GM10847 (cell line): Measurements from ENCODE around the gene MYLIP.

ENCODE experiments used
- POLR2A ChIP-seq: IDR thresholded peaks from 2 replicates; pipeline ENCODE4 v1.6.1; 2011; ENCODE audit not compliant: insufficient read length; ENCODE audit errors: extremely low read depth

MYLIP gene

GRCh38 chr6:16128759-16129622 lies at the start of gene MYLIP:
Gene MYLIP (plus strand): TSS chr6:16129086. CDS start chr6:16129323, 237 bp downstream.
- peak; percentile 100 for TF ChIP-seq POLR2A

DNA sequence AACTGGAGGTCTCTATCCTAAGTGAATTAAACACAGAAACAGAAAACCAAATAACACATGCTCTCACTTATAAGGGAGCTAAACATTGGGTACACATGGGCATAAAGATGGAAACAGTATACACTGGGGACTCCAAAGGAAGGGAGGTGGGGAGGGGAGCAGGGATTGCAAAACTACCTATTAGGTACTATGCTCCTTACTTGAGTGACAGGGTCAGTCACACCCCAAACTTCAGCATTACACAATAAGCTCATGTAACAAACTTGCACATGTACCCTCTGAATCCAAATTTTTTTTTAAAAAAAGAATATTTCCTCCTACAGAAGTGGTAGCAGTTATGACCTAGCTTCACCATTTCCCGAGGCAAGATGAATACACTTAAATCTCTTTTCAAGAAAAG lies 49.5 kb upstream of the MYLIP start:
- TF ChIP-seq POLR2A, result no peak

DNA sequence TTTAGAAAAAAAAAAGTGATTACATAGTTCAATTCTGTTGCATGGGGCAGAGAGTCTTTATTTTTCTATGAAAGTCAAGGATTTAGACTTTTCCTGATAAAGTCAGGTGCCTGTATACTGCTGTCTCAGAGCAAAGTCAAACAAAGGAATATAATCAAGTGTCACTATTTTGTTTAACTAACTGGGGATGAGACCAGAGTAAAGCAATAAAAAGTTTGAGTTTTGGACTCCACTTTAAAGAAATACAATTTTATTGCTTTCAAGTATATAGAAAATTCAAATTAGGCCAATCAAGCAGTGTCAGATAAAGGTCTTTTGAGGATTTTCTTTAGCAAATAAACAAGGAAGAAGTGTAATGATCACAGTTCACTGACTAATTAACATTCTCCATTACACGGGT lies 48.7 kb upstream of the MYLIP start:
- TF ChIP-seq POLR2A, result no peak

DNA sequence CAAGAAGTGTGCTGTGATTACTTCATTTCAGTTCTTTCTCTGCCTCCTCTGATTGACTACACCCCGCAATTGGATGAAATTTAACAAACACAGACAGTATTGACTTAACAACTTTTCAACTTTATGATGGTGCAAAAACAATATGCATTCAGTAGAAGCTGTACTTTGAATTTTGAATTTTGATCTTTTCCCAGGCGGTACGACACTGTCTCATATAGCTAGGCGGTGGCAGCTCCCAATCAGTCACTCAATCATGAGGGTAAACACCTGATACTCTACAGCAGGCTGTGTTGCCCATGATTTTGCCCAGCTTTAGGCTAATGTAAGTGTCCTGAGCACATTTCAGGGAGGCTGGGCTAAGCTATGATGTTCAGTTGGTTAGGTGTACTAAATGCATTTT lies 47.6 kb upstream of the MYLIP start:
- no peak for TF ChIP-seq POLR2A

DNA sequence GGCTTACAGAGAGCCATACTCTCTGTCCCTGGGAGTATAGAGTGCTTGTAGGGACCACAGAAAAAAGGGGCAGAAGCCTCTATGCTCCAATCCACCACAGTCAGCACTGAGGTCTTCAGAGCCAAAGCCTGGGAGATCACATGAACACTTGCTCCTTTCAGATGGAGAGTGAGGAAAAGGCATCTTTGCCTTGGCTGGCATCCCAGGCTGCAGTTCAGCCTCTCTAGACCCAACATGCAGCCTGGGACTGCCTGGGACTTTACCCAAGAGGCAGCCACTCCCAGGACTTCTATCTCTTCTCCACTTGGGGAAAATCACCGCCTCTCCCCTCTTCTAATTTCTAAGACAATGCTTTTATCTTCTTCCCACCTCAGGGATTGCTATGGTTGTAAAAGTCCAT lies 46.5 kb upstream of the MYLIP start:
- TF ChIP-seq POLR2A, result no peak

GRCh38 chr6:16086965-16087364 lies 41.9 kb upstream of the MYLIP start:
- no peak for TF ChIP-seq POLR2A

- no peak for TF ChIP-seq POLR2A
Measured at GRCh38 chr6:16087386-16087785, 41.5 kb upstream of the MYLIP start.

- TF ChIP-seq POLR2A, result no peak
Measured at GRCh38 chr6:16088409-16088808, 40.5 kb upstream of the MYLIP start.

DNA sequence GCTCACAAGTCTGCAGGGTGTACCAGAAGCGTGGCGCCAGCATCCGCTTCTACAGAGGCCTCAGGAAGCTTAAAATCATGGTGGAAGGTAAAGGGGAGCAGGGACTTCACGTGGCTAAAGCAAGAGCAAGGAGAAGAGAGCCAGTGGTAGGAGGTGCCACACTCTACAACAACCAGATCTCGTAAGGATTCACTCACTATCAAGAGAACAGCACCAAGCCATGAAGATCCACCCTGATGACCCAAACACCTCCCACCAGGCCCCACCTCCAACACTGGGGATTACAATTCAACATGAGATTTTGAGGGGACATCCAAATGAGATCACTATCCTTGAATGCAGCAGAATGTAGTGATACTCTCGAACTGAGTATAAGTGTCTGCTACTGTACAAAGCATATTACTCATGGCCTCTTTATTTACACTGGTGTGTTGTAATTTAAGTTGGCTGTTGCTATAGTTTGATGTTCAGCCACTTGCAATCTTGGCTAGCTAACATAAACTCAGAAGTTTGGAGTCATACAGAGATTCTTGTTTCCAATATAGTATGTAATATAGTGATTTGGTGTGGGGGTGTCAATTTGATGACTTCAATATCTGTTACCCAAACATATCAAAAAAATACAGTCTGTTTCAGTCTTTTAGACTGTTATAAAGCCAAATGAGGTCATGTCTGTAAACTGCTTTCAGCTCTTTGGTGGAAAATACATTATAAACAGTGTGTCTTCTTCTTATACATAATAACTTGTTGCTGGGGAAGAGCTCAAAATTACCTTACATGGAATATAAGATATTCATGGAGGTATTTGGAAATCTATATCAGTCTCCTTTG lies 39.4 kb upstream of the MYLIP start:
- TF ChIP-seq POLR2A, result no peak

DNA sequence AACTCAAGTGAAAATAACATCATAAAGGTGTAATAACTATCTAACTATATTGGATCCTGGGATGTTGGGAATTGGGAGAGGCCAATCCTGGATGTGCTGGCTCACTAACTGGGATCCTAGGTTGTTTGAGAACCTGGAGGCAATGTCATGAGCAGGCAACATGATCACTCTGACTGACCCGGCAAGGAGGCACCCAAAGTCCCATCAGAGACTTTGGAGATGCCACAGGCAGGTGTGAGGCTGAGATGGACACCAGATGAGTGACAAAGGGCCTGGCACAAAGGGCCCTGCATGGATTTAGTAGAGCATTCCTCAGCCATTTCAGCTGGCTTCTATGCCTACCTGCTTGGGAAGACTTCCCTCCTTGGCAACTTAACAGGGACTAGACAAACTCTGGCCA lies 38.4 kb upstream of the MYLIP start:
- no peak for TF ChIP-seq POLR2A

DNA sequence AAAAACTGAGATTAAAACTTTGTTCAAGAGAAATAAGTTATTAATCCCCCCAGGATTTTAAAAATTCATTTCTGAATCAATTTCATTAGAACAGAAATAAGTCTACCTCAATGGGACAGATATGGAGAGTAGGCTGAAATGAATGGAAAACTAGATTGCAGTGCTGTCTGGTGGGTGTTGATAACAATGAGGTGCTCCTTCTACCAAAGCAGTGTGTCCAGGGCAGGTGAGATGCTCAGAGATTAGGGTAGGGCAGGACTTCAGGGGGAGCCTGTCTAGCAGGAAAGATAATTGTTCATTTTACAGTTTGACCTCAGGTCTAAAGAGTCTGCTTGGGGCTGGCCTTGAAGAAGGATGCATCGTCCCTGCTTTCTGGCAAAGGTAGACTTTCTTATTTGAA lies 38.0 kb upstream of the MYLIP start:
- TF ChIP-seq POLR2A, result no peak

DNA sequence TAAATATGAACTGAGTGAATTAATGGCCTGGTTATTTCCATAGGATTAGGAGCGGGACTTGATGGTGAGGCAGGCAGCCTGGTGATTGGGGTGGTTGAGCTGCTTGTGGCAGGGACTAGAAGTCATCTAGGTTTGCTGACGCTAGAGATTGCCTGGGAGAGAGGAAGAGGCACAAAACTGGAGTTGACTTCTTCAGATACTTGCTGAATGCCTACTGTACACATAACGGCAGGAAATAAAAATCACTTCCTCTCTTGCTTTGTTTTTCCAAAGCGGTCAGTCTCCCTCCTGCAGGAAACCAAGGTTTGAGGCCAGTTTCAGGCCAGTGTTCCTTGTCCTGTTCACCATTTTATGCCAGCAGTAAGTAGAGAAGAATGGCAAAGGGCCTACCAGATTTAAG lies 36.7 kb upstream of the MYLIP start:
- TF ChIP-seq POLR2A, result no peak

GRCh38 chr6:16092990-16093389 lies 35.9 kb upstream of the MYLIP start:
- no peak for TF ChIP-seq POLR2A

- TF ChIP-seq POLR2A, result no peak
Measured at GRCh38 chr6:16095180-16095579, 33.7 kb upstream of the MYLIP start.

- TF ChIP-seq POLR2A, result no peak
Measured at GRCh38 chr6:16097382-16098171, 31.3 kb upstream of the MYLIP start.
